Neural progenitor cell (in vitro differentiated cells): Measurements from ENCODE around the gene SEMA3E. TPM values are rescaled to one million over a fixed set of nuclear protein-coding genes. Genes with fewer than 3 reads are reported as not detected.

Experiments used
- DNase-seq: peaks from one replicate; pipeline ENCODE4 v3.0.0-alpha.2; 2016; ENCODE audit warnings: low spot score
- H2AFZ ChIP-seq: fragments of 200-600 bp; sonication (generic); replicated peaks from 2 replicates; pipeline ENCODE4 v1.6.1; 2016; ENCODE audit warnings: antibody characterized with exemption
- H3F3A ChIP-seq: fragments of 200-600 bp; sonication (generic); 2 replicates; pipeline ENCODE4 v1.6.1; 2016; ENCODE audit warnings: antibody characterized with exemption, low read depth
- H3K27ac ChIP-seq: fragments of 200-600 bp; sonication (generic); 2 replicates; pipeline ENCODE4 v1.5.1; 2016; ENCODE audit warnings: mild to moderate bottlenecking
- H3K27me3 ChIP-seq: fragments of 200-600 bp; sonication (generic); 2 replicates; pipeline ENCODE4 v1.6.1; 2016; ENCODE audit warnings: mild to moderate bottlenecking, moderate library complexity
- H3K36me3 ChIP-seq: fragments of 200-600 bp; sonication (generic); 2 replicates; pipeline ENCODE4 v1.5.1; 2016
- H3K4me1 ChIP-seq: fragments of 200-600 bp; sonication (generic); 2 replicates; pipeline ENCODE4 v1.6.1; 2016; ENCODE audit warnings: mixed run types
- H3K4me2 ChIP-seq: fragments of 200-600 bp; sonication (generic); 2 replicates; pipeline ENCODE4 v1.6.1; 2016
- H3K4me3 ChIP-seq: fragments of 200-600 bp; sonication (generic); 2 replicates; pipeline ENCODE4 v1.5.1; 2016
- H3K79me2 ChIP-seq: fragments of 200-600 bp; sonication (generic); 2 replicates; pipeline ENCODE4 v1.6.1; 2016; ENCODE audit warnings: low read depth
- H3K9ac ChIP-seq: fragments of 200-600 bp; sonication (generic); 2 replicates; pipeline ENCODE4 v1.6.1; 2016
- H3K9me3 ChIP-seq: fragments of 200-600 bp; sonication (generic); 2 replicates; pipeline ENCODE4 v1.5.1; 2016; ENCODE audit warnings: low read depth
- H4K20me1 ChIP-seq: fragments of 200-600 bp; sonication (generic); 2 replicates; pipeline ENCODE4 v1.6.1; 2016; ENCODE audit warnings: low read depth
- H3K27ac Mint-ChIP-seq: 3 replicates; pipeline ENCODE4 v1.8.0; 2021; ENCODE audit warnings: mixed read lengths
- H3K27me3 Mint-ChIP-seq: 2 replicates; pipeline ENCODE4 v1.8.0; 2022; ENCODE audit warnings: low read depth, mild to moderate bottlenecking, inconsistent platforms, moderate library complexity, mixed read lengths; ENCODE audit not compliant: insufficient read depth
- H3K36me3 Mint-ChIP-seq: 3 replicates; pipeline ENCODE4 v1.8.0; 2021; ENCODE audit warnings: mixed read lengths
- H3K4me1 Mint-ChIP-seq: 3 replicates; pipeline ENCODE4 v1.8.0; 2021; ENCODE audit warnings: mixed read lengths
- H3K4me3 Mint-ChIP-seq: 3 replicates; pipeline ENCODE4 v1.8.0; 2021; ENCODE audit warnings: mild to moderate bottlenecking, moderate library complexity, mixed read lengths
- H3K9me3 Mint-ChIP-seq: 3 replicates; pipeline ENCODE4 v1.8.0; 2020; ENCODE audit warnings: mixed read lengths
- CTCF ChIP-seq: fragments of 200-600 bp; sonication (generic); IDR thresholded peaks from 2 replicates; pipeline ENCODE4 v1.5.1; 2017; ENCODE audit warnings: antibody characterized with exemption, mild to moderate bottlenecking
- EZH2 ChIP-seq: fragments of 200-600 bp; sonication (generic); IDR thresholded peaks from 2 replicates; pipeline ENCODE4 v1.6.1; 2017; ENCODE audit warnings: antibody characterized with exemption, mild to moderate bottlenecking, moderate library complexity
- EZH2phosphoT487 ChIP-seq: fragments of 200-600 bp; sonication (generic); IDR thresholded peaks from 2 replicates; pipeline ENCODE4 v1.6.1; 2017; ENCODE audit warnings: antibody characterized with exemption
- total RNA-seq: library from RNA; depleted of rRNA; stranded (reverse); fragments of >200 nt; gene quantifications from 2 replicates; pipeline ENCODE4 v1.2.3, GENCODE V29; 2015; ENCODE audit warnings: low replicate concordance

The SEMA3E gene
- total RNA-seq, 1 donor from 2014 or later: 5.5 TPM

GRCh38 chr7:83347945-83348444 lies 300.9 kb downstream of the SEMA3E start:
- Histone ChIP-seq H3K36me3 (no peaks in the 10 kb centered on the region), H3K4me1 (no peaks in the 10 kb centered on the region), H3K27ac (no peak overlapping the region), H3F3A (no peaks in the 10 kb centered on the region), H4K20me1 (no peaks in the 10 kb centered on the region), H3K4me3 (no peak overlapping the region), H3K79me2 (no peaks in the 10 kb centered on the region), H2AFZ (no peak overlapping the region), H3K9ac (no peak overlapping the region), H3K27me3 (no peaks in the 10 kb centered on the region), H3K4me2 (no peak overlapping the region), H3K9me3 (no peaks in the 10 kb centered on the region)
- no peaks in the 10 kb centered on the region for H3K4me1 Mint-ChIP-seq
- no peak for DNase-seq
- no peak overlapping the region for H3K4me3 Mint-ChIP-seq
- TF ChIP-seq EZH2 (no peak), CTCF (no peak), EZH2phosphoT487 (no peak)
- H3K27me3 Mint-ChIP-seq: peaks cover 2% of the 10 kb centered on the region
- H3K9me3 Mint-ChIP-seq: peaks cover 4% of the 10 kb centered on the region
- H3K36me3 Mint-ChIP-seq: no peaks in the 10 kb centered on the region
- no peak overlapping the region for H3K27ac Mint-ChIP-seq

- Histone ChIP-seq H3K9me3 (no peaks in the 10 kb centered on the region), H3K9ac (no peak overlapping the region), H4K20me1 (no peaks in the 10 kb centered on the region), H3K27me3 (no peaks in the 10 kb centered on the region), H3K4me1 (peaks cover 6% of the 10 kb centered on the region), H3K36me3 (no peaks in the 10 kb centered on the region), H2AFZ (no peak overlapping the region), H3K27ac (no peak overlapping the region), H3K4me2 (no peak overlapping the region), H3K4me3 (no peak overlapping the region), H3F3A (no peaks in the 10 kb centered on the region), H3K79me2 (no peaks in the 10 kb centered on the region)
- Mint-ChIP-seq H3K27ac (no peak overlapping the region), H3K9me3 (no peaks in the 10 kb centered on the region), H3K36me3 (no peaks in the 10 kb centered on the region), H3K4me3 (no peak overlapping the region), H3K4me1 (peaks cover 9% of the 10 kb centered on the region), H3K27me3 (peaks cover under 1% of the 10 kb centered on the region)
- TF ChIP-seq CTCF (no peak), EZH2 (no peak), EZH2phosphoT487 (no peak)
- DNase-seq: no peak
These were observed 309.0 kb downstream of the SEMA3E start for GRCh38 chr7:83339907-83340306.

- Histone ChIP-seq H3K4me1 (peaks cover 6% of the 10 kb centered on the region), H3K79me2 (no peaks in the 10 kb centered on the region), H3K4me3 (no peak overlapping the region), H3K27me3 (no peaks in the 10 kb centered on the region), H3F3A (no peaks in the 10 kb centered on the region), H2AFZ (no peak overlapping the region), H4K20me1 (no peaks in the 10 kb centered on the region), H3K9ac (no peak overlapping the region), H3K9me3 (no peaks in the 10 kb centered on the region), H3K36me3 (no peaks in the 10 kb centered on the region), H3K4me2 (no peak overlapping the region), H3K27ac (no peak overlapping the region)
- H3K27ac Mint-ChIP-seq: no peak overlapping the region
- peaks cover 9% of the 10 kb centered on the region for H3K4me1 Mint-ChIP-seq
- H3K4me3 Mint-ChIP-seq: no peak overlapping the region
- DNase-seq: no peak
- H3K36me3 Mint-ChIP-seq: no peaks in the 10 kb centered on the region
- H3K9me3 Mint-ChIP-seq: no peaks in the 10 kb centered on the region
- H3K27me3 Mint-ChIP-seq: no peaks in the 10 kb centered on the region
- no peak for TF ChIP-seq CTCF
- no peak for TF ChIP-seq EZH2phosphoT487
- no peak for TF ChIP-seq EZH2
These were observed 310.5 kb downstream of the SEMA3E start for GRCh38 chr7:83338277-83338950.
